MM.1S (cell line): ENCODE data around the gene FAM124B.

ENCODE experiments used
- CTCF ChIP-seq: fragments of 300-600 bp; sonication (generic); IDR thresholded peaks from 2 replicates; pipeline ENCODE4 v1.5.1; 2016; ENCODE audit warnings: antibody characterized with exemption, low read length, mixed read lengths
- EZH2 ChIP-seq: fragments of 300-600 bp; sonication (generic); optimal IDR thresholded peaks from 2 replicates; pipeline ENCODE3; 2017; ENCODE audit warnings: low read depth, mild to moderate bottlenecking, antibody characterized with exemption, low read length, mixed read lengths
- EZH2phosphoT487 ChIP-seq: fragments of 300-600 bp; sonication (generic); IDR thresholded peaks from 2 replicates; pipeline ENCODE4 v1.6.1; 2018; ENCODE audit warnings: antibody characterized with exemption, low read length

GRCh38 chr2:224412141-224413015, 10.5 kb upstream of the FAM124B start:
- TF ChIP-seq CTCF (no peak), EZH2phosphoT487 (no peak), EZH2 (no peak)
